GM18868 (cell line): ENCODE measurements around the gene PRKCE.

Experiments
- ATAC-seq: cut with Tn5 transposase; IDR thresholded peaks from one replicate; pipeline ENCODE4 v1.9.1; 2021; ENCODE audit warnings: mild to moderate bottlenecking, moderate library complexity; ENCODE audit not compliant: unreplicated experiment

Gene PRKCE

GRCh38 chr2:46025081-46025480, 373.6 kb downstream of the PRKCE start:
- ATAC-seq, result no peak

- no peak for ATAC-seq
Observed at GRCh38 chr2:46025676-46026075, 374.2 kb downstream of the PRKCE start.

GRCh38 chr2:46026431-46026830, 375.0 kb downstream of the PRKCE start:
- ATAC-seq, result no peak

GRCh38 chr2:46029332-46029811, 377.9 kb downstream of the PRKCE start:
- ATAC-seq, result no peak

- no peak for ATAC-seq
Observed at GRCh38 chr2:46030330-46030729, 378.9 kb downstream of the PRKCE start.

GRCh38 chr2:46032161-46032813, 380.8 kb downstream of the PRKCE start:
- ATAC-seq, result no peak

- ATAC-seq, result no peak
Observed at GRCh38 chr2:46032996-46033395, 381.5 kb downstream of the PRKCE start.

- no peak for ATAC-seq
Observed at GRCh38 chr2:46034535-46034934, 383.1 kb downstream of the PRKCE start.

- ATAC-seq, result no peak
Observed at GRCh38 chr2:46036929-46037328, 385.5 kb downstream of the PRKCE start.

GRCh38 chr2:46039543-46040303, 388.2 kb downstream of the PRKCE start:
- ATAC-seq, result no peak

- ATAC-seq, result no peak
Observed at GRCh38 chr2:46040563-46041155, 389.2 kb downstream of the PRKCE start.

GRCh38 chr2:46041434-46041833, 390.0 kb downstream of the PRKCE start:
- ATAC-seq, result no peak

- no peak for ATAC-seq
Observed at GRCh38 chr2:46042207-46042637, 390.7 kb downstream of the PRKCE start.

- no peak for ATAC-seq
Observed at GRCh38 chr2:46042711-46043110, 391.2 kb downstream of the PRKCE start.

GRCh38 chr2:46045888-46046287, 394.4 kb downstream of the PRKCE start:
- no peak for ATAC-seq

- ATAC-seq, result no peak
Observed at GRCh38 chr2:46047290-46047689, 395.8 kb downstream of the PRKCE start.

- no peak for ATAC-seq
Observed at GRCh38 chr2:46048693-46049092, 397.2 kb downstream of the PRKCE start.

GRCh38 chr2:46050027-46050426, 398.6 kb downstream of the PRKCE start:
- ATAC-seq, result no peak

- ATAC-seq, result no peak
Observed at GRCh38 chr2:46050489-46050888, 399.0 kb downstream of the PRKCE start.

- no peak for ATAC-seq
Observed at GRCh38 chr2:46051085-46051484, 399.6 kb downstream of the PRKCE start.

GRCh38 chr2:46053564-46053963, 402.1 kb downstream of the PRKCE start:
- ATAC-seq, result no peak

- no peak for ATAC-seq
Observed at GRCh38 chr2:46056541-46056940, 405.1 kb downstream of the PRKCE start.
